NCI-H524 treated with DMSO at 0.1 percent for 48 hours (cell line): Measurements from ENCODE around the gene NTM.
"Not testable (repeated sequence)": the region's sequence is repeated elsewhere in the genome, so short reads cannot be mapped to it uniquely, and the experiment has no call there.

ENCODE experiments used
- DNase-seq: peaks from one replicate; lab custom pipeline; 2025; lab: John Stamatoyannopoulos, UW

The NTM gene

GRCh38 chr11:132047167-132047566 lies 676.8 kb downstream of the NTM start:
- no peak for DNase-seq

DNA sequence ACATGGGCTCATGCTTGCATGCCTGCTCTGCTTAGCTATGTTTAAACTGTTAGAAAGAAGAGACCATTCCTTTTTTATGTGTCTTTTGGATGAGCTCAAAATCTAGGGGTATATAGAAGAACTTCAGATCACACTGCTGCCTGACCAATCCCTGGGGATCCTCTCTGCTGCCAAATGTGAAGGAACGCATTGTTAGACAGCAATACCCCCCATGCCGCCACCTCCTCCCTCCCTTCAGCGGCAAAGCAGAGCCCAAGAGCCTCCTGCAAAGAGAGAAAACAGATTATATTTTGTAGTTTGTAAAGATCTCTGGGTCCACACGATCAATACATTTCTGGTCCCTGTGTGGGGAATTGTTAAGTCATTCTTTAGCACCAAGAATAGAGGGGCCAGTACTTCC lies 677.6 kb downstream of the NTM start:
- no peak for DNase-seq

DNA sequence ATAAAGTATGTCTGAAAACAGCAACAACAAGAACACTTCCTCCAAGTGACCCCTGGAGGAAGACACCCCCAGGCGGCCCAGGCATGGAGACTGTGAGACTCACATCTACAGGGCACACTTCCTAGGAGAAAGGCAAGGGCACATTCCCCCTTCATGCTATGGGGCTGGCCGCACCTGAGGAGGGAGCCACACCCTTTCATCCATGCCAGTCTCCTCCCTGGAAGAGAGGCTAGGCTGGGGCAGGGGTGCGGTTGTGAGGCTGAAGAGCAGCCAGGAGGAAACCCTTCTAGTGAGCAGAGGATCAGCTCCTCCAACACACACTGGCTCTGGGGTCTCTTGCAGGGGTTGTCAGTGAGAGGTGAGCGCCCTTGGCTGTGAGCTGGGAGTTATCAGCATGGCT lies 678.8 kb downstream of the NTM start:
- DNase-seq = no peak

- DNase-seq = no peak
Observed at GRCh38 chr11:132050049-132050448, 679.6 kb downstream of the NTM start.

DNA sequence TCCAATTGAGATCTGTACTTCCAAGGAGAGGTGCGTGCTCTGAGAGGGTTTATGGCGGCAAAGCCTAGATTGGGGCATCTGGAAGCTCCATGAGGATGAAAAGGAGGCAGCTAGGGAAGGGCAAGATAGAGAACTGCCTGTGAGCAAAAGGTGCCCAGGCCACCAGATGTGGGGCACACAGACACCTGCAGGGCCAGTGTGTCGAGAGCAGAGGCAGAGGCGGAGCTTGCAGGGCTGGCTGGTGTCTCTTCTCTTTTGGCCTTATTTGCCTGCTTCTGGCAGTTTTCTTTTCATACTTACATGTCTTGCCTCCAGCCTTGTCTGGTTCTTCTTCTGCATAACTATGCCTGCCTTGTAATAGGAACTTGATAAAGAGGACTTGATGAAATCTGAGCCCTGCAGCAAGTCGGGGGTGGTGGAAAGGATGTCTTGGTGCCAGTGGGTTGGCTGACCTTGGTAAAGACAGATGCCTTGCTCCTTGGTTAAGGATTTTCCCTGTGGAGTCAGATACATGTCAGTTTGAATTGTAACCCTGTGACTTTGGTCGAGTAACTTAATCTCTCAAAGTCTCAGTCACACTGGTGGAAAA lies 680.3 kb downstream of the NTM start:
- no peak for DNase-seq

- no peak for DNase-seq
Observed at GRCh38 chr11:132051704-132052103, 681.3 kb downstream of the NTM start.

DNA sequence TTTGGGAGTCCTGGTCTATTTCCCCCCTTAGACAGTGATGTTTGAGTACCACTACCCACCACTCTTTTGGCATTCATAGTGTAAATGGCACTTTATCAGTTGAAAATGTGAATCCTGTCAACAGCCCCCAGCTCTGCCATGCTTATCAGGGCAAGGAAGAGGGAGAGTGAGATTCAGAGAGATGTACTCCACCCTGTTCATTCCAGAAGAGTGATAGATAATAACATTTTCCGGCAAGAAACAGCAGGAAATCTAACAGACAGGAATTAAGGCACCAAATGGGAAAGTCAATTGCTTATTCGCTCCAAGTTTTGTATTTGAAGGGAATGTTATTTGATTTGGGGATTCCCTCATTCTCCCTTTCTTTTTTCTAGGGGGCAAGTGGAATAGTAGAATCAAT lies 681.9 kb downstream of the NTM start:
- no peak for DNase-seq

DNA sequence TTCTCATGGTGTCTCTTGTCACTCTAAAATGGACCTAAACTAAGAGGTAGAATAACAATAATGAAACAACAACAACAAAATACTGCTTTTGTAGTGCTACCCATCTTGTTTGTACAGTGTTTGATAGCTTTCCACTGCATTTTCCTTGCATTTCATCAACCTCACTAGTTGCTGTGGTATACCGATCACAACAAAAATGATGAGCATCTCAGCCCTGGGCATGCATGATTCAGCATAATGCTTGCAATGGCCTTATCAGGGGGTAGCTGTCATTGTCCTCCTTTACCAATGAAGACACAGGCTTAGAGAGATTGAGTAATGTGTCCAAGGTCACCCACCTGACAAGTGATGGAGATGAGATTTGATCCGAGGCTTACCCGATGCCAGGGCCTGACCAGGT lies 682.5 kb downstream of the NTM start:
- no peak for DNase-seq

DNA sequence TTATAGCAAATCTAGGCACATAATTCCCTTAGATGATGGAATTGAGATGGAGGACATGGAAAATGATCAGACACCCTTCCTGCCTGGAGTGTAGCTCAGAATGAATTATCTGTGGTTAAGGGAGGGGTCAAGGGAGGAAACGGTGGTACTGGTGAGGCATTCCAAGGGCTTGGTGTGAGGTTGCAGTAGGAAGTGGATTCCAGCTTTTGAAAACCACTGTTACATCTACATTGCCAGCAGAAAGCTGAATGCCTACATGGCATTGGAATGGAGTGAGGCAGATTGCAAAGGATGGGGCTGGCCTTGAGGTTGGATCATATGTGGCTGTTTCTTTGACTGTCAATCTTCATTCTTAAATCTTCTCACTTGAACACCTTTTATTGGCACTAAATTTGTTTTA lies 684.4 kb downstream of the NTM start:
- DNase-seq = no peak

GRCh38 chr11:132055296-132055695 lies 684.9 kb downstream of the NTM start:
- no peak for DNase-seq

DNA sequence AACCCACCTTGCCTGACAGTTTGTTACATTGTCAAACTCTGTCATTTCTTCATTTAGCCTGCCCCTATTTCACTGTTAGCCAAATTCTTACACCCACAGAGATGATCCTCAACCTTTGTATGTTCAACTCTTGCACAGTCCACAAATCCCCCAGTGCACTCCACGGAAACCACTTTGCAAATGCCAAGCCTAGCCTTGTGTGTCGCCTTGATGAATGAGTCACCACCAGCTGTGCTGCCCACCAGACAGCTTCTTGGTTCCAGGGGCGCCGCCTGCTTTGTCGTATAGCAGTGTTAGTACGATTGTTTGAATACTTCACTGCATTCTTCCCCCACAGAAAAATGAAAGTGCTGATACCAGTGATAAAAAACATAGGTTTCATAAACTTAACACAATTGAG lies 686.3 kb downstream of the NTM start:
- no peak for DNase-seq

GRCh38 chr11:132057266-132057665 lies 686.9 kb downstream of the NTM start:
- DNase-seq = no peak

DNA sequence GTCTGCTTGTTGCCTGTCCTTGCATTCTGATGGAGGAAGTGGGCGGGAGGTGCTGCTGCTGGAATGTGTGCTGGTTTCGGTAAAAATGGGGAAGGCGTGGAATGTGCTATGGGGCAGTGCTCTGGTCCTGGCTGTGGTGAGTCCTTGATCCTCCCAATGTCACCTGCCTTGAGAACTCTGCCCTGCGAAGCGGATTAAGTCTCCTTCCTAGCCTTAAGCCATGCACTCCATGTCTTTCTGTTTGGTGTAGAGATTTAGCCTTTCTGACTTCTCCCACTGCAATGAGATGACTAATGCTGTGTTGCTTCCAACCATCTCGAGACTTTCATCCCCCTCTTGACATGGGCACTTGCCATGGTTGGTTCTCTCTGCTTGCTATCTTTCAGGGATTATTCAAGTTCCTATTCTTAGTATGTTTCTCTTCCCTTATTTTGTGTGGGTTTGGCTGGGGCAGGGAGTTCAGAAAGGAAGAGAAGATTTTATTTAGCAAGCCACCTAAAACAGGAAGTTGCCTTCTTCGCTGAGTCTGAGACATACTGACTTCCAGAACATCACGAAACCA lies 687.9 kb downstream of the NTM start:
- no peak for DNase-seq

DNA sequence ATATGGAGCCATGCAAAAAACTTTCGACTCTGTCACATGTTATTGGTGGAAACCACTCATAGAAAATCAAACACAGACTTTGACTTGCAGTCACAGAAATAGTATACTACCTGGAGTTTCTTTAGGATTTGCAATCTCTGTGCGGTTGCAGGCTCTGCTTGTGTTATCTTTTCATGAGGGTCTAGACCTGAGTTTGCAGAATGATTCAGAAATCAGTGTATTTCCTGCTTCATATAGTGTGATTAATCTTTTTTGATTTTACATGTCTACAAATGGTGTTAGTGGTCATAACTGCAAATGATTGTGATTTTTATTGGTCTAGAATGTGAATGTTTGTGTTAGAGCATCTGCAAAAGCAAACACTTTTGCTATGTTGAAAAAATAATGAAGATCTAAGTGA lies 690.2 kb downstream of the NTM start:
- no peak for DNase-seq

GRCh38 chr11:132062031-132062430 lies 691.6 kb downstream of the NTM start:
- no peak for DNase-seq

- no peak for DNase-seq
Observed at GRCh38 chr11:132062541-132062940, 692.1 kb downstream of the NTM start.

DNA sequence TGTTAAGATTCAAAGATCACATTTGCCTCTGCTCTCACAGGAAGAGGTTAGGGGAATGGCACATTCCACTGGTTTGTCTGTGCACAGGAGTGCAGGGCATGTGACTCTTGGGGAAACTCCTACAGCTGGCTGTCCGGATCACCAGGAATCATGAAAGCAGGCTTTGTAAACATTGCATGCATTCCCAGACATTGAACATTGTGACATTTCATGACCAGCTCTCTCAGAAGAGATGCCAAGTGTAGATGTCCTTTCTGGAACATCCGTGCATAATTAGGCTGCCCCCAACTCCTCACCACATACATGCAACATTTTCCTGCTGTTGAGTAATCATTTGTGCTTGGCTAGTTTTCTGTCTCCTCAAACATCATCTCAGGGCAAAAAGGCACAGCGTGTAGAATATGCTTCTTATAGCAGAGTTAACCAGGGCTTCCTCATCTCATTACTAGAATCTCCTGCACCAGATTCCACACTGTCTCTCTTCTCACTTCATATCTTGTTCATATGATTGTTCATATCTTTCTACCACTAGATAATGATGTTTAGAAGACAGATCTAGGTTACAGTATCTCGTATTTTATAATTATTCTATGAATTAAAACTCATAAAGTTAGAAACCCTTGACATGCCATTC lies 694.7 kb downstream of the NTM start:
- no peak for DNase-seq

DNA sequence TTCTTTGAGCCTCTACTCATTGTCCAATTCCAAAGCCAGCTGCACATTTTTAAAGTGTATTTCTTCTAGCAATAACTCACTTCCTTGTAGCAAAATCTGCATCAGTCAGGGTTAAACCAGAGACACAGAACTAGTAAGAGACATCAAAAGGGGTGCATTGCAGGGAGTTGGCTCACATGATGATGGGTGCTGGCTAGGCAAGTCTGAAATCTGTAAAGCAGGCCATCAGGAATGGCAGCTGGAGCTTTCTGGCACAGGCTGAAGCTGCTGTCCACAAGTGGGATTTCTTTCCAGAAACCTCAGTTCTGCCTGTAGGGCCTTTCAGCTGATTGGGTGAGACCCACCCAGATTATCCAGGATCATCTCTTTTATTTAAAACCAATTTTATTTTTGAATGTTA lies 698.1 kb downstream of the NTM start:
- DNase-seq = no peak

DNA sequence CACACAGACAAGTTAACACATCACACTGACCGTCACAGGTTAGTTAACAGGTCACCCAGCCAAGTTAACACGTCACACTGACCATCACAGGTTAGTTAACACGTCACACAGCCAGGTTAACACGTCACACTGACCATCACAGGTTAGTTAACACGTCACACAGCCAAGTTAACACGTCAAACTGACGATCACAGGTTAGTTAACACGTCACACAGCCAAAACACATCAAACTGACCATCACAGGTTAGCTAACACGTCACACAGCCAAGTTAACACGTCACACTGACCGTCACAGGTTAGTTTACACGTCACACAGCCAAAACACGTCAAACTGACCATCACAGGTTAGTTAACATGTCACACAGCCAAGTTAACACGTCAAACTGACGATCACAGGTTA lies 699.2 kb downstream of the NTM start:
- not testable (repeated sequence) for DNase-seq

DNA sequence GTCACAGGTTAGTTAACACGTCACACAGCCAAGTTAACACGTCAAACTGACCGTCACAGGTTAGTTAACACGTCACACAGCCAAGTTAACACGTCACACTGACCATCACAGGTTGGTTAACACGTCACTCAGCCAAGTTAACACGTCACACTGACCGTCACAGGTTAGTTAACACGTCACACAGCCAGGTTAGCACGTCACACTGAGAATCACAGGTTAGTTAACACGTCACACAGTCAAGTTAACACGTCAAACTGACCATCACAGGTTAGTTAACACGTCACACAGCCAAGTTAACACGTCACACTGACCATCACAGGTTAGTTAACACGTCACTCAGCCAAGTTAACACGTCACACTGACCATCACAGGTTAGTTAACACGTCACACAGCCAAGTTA lies 700.5 kb downstream of the NTM start:
- DNase-seq = not testable (repeated sequence)

GRCh38 chr11:132072044-132072857 lies 701.8 kb downstream of the NTM start:
- no peak for DNase-seq

DNA sequence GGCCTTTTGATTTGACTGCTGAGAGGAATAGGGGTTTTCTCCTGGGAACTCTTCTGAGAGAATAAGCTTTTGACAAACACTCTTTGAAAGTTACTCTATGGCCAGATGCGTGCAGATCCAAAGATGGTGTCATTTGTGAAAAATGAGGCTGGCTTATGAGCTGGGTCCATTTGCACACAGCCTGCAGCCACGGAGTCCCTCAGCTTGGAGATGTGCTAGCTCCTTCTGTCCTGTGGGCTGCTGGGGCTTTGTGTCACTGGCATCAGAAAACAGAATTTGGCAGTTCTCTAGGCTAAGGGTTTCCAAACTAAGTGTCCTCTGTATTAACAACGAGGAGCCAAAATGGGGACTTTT lies 702.4 kb downstream of the NTM start:
- no peak for DNase-seq

- no peak for DNase-seq
Observed at GRCh38 chr11:132073787-132074186, 703.4 kb downstream of the NTM start.
